GM10266 (cell line): Measurements from ENCODE around the gene HOXB9.

Source experiments
- DNase-seq: peaks from one replicate; pipeline ENCODE4 v3.0.0; 2012; ENCODE audit errors: extremely low spot score
- CTCF ChIP-seq: IDR thresholded peaks from 2 replicates; pipeline ENCODE4 v1.5.1; 2012; ENCODE audit warnings: mild to moderate bottlenecking, low read depth; ENCODE audit not compliant: control insufficient read depth, insufficient read depth; ENCODE audit errors: missing control alignments

Gene HOXB9

GRCh38 chr17:48626245-48627117 is at the start of gene HOXB9:
HOXB9 (minus strand) TSS chr17:48626358; CDS start chr17:48626269, 89 bp downstream.
- no peak for DNase-seq
- no peak for TF ChIP-seq CTCF

GRCh38 chr17:48672340-48672739 is 46.2 kb upstream of the HOXB9 start:
- no peak for TF ChIP-seq CTCF
- DNase-seq: no peak

GRCh38 chr17:48671697-48672171 is 45.6 kb upstream of the HOXB9 start:
- TF ChIP-seq CTCF: peak; percentile 80
- DNase-seq: peak; percentile 66

GRCh38 chr17:48663134-48663924 is 37.2 kb upstream of the HOXB9 start:
- DNase-seq: no peak

GRCh38 chr17:48655913-48656312 is 29.8 kb upstream of the HOXB9 start:
- no peak for DNase-seq
- no peak for TF ChIP-seq CTCF

More at GRCh38 chr17:48663134-48663924, 37.2 kb upstream of the HOXB9 start:
- TF ChIP-seq CTCF: peak; percentile 3

GRCh38 chr17:48649741-48650140 is 23.6 kb upstream of the HOXB9 start:
- DNase-seq: no peak
- no peak for TF ChIP-seq CTCF
